Esophagus muscularis mucosa (tissue), 4 donors: Measurements from ENCODE around the gene TTC39A.

Experiments
- CTCF ChIP-seq, 3 experiments: fragments of 200-600 bp in 2 of 3; fragments of 450-650 bp in 1 of 3; sonication (generic) in 2 of 3; IDR thresholded peaks; one replicate each; pipeline ENCODE4 v1.5.1; 2017 to 2019; ENCODE audit warnings: antibody characterized with exemption in 3 of 3, mild to moderate bottlenecking in 2 of 3, moderate library complexity in 1 of 3
- EP300 ChIP-seq: sonication (generic); formaldehyde crosslinking; IDR thresholded peaks from one replicate; pipeline ENCODE4 v1.6.1; 2017; ENCODE audit warnings: antibody characterized with exemption
- POLR2A ChIP-seq: fragments of 450-650 bp; IDR thresholded peaks from one replicate; pipeline ENCODE4 v1.6.1; 2017; ENCODE audit warnings: antibody characterized with exemption, moderate library complexity, mild to moderate bottlenecking, low read depth

- TF ChIP-seq CTCF (IDR thresholded peaks at IDR 0.05) (no peak), EP300 (no peak), POLR2A (no peak)
Observed at GRCh38 chr1:51331206-51332100, 1.1 kb upstream of the TTC39A start.
